Measurements from ENCODE around the gene ATP1A2. TPM values are rescaled to one million over a fixed set of nuclear protein-coding genes. Genes with fewer than 3 reads are reported as not detected.

ATP1A2 gene
- total and polyA plus RNA-seq, 2 donors (not counting 3 experiments of a cell fraction or from before 2014, with no cell fraction given): not detected

DNA sequence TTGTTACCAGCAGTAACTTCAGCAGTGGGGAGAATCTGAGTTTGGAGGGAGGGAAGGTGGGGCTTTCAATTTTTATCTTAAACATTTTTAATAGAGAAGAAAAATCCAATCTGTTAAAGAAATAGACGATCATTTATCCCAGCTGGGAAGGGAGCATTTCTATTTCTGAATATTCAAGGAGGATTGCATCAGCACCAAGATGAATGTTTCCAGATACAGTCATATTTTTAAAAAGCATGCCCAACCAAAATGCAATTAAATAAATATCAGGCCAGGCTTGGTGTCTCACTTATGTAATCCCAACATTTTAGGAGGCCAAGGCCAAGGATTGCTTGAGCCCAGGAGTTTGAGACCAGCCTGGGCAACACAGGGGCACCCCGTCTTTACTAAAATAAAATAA, 34.2 kb downstream of the ATP1A2 start:
- TF ChIP-seq EZH2 (IDR thresholded peaks at IDR 0.05; ENCODE audit: borderline replicate concordance, low read depth, low read length, severe bottlenecking) (no peak), POLR2AphosphoS5 (IDR thresholded peaks at IDR 0.05; ENCODE audit: insufficient read depth, low read depth, low read length) (no peak), POLR2A (IDR thresholded peaks at IDR 0.05; ENCODE audit: low read depth, low read length) (no peak), JUN (IDR thresholded peaks at IDR 0.05; ENCODE audit: borderline replicate concordance, insufficient read depth, insufficient read length, low read depth) (no peak), GATA2 (IDR thresholded peaks at IDR 0.05; ENCODE audit: insufficient read depth, insufficient read length, low read depth, low read length) (no peak), FOS (IDR thresholded peaks at IDR 0.05; ENCODE audit: borderline replicate concordance, insufficient read depth, low read length) (no peak), MYC (IDR thresholded peaks at IDR 0.05; ENCODE audit: low read depth, low read length) (no peak), CTCF (IDR thresholded peaks at IDR 0.05; ENCODE audit: extremely low read depth in 1 of 2, insufficient read depth in 1 of 2, low read depth in 1 of 2, low read length in 2 of 2) (no peak)
- TF ChIP-seq, protein P1, sequence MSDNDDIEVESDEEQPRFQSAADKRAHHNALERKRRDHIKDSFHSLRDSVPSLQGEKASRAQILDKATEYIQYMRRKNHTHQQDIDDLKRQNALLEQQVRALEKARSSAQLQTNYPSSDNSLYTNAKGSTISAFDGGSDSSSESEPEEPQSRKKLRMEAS (IDR thresholded peaks at IDR 0.05; ENCODE audit: insufficient read depth, insufficient read length): no peak
- no TSS peak for BruUV-seq (replicated peaks)
- H3K4me1 ChIP-seq (ENCODE audit: control insufficient read depth, extremely low read depth, insufficient read depth, low read length): no peaks in the 10 kb centered on the region
- ChIA-PET POLR2A (no interaction called here), CTCF (interaction anchor here (0.6 to 1.5 kb wide), 5 partner anchors 9 to 102 kb away, joined by 3 to 5 read pairs (median 3); no protein-coding TSS in a partner anchor)
- H2AFZ ChIP-seq (ENCODE audit: low read depth, low read length): no peak overlapping the region
- H3K36me3 ChIP-seq (ENCODE audit: control insufficient read depth in 2 of 2, extremely low read depth in 1 of 2, insufficient read depth in 2 of 2, low read length in 2 of 2): no peaks in the 10 kb centered on the region
- intact Hi-C loops (cut with micrococcal nuclease) (no loop called here), dilution Hi-C loops (cut with MboI; ENCODE audit: extremely low pct_ligation_motif_present, low sequenced_read_pairs) (no loop called here)
- no peaks in the 10 kb centered on the region for H3K9me1 ChIP-seq (replicated peaks; ENCODE audit: control insufficient read depth, extremely low read depth, insufficient read depth, low read length)
- DNase-seq (ENCODE audit: low read depth, low spot score) (no peak), FAIRE-seq (no peak)
- no peaks in the 10 kb centered on the region for H3K79me2 ChIP-seq (ENCODE audit: control insufficient read depth, insufficient read depth, low read length)
- H3K4me3 ChIP-seq (replicated peaks in 1 of 3; ENCODE audit: insufficient read depth in 1 of 3, low read depth in 1 of 3, low read length in 3 of 3): no peak overlapping the region
- H3K27me3 ChIP-seq (ENCODE audit: control insufficient read depth in 2 of 2, insufficient read depth in 2 of 2, low read length in 2 of 2): peaks cover 0 to 6% of the 10 kb centered on the region in 2 experiments
- H4K20me1 ChIP-seq (replicated peaks; ENCODE audit: control insufficient read depth, extremely low read depth, insufficient read depth, low read length): no peaks in the 10 kb centered on the region
- H3K9ac ChIP-seq (replicated peaks; ENCODE audit: extremely low read depth, insufficient read depth, low read length): no peak overlapping the region
- H3K9me3 ChIP-seq (replicated peaks; ENCODE audit: control insufficient read depth, insufficient read depth, low read length): no peaks in the 10 kb centered on the region
- H3K27ac ChIP-seq (ENCODE audit: insufficient read depth, low read depth, low read length): no peak overlapping the region
- H3K4me2 ChIP-seq (ENCODE audit: insufficient read depth, low read length): no peak overlapping the region

Measured in endothelial cell of umbilical vein (primary cell).